ENCODE results near the gene PAM16. TPM values are rescaled to one million over a fixed set of nuclear protein-coding genes. Genes with fewer than 3 reads are reported as not detected.

The PAM16 gene
- total and polyA plus RNA-seq, 2 experiments from 2014 or later: 71.8 to 72.5 TPM

- no peak for TF ChIP-seq CTCF (IDR thresholded peaks at IDR 0.05; ENCODE audit: low read depth, low read length)
- H3K27ac ChIP-seq: no peak overlapping the region
- H3K4me1 ChIP-seq (ENCODE audit: low read depth): no peaks in the 10 kb centered on the region
- H3K36me3 ChIP-seq: no peaks in the 10 kb centered on the region
- no peak for DNase-seq (ENCODE audit: low read depth in 1 of 2, low spot score in 1 of 2)
- H3K9me3 ChIP-seq (ENCODE audit: low read depth): no peaks in the 10 kb centered on the region
- H3K27me3 ChIP-seq: no peaks in the 10 kb centered on the region
- no peak overlapping the region for H3K4me3 ChIP-seq
These were observed 5.7 kb upstream of the PAM16 start for GRCh38 chr16:4356820-4357219.

DNA sequence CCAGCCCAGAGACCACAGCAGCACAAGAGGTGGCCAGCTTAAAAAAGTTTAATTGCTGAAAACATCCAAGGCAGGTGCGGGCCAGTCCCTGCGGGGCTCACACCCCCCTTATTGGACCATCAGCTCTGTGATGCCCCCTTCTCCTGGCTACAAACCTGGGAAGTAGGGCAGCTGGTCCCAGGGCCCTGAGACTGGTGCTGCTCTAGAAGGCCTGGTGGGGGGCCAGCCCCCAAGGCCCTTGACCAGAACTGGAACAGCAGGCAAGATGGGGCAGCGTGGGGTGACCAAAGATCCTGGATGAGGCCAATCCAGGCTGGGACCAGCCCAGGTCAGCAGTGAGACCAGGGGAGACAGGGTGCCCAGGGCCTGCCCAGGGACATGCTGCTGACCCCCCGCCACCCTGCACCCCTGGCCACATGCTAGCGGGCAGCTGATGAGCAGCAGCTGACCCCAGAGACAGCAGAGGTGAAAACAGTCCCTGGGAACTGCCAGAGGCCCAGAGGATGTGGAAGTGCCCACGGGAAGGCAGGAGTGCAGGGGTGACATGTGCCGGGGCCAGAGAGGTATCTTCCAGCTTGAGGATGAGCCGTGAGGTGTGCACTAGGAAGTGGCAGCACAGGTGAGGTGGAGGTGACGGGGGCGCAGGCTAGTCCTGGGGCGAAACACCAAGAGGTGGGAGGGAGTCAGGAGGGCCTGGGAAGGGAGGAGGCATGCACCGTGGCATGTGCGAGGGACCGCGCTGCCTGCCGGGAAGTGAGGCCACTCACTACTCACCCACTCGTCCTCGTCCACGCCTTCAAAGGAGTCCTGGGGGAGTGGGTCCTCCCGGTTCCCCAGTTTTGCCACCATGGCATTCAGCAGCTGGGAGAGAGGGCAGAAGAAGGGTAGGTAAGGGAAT lies 3.6 kb upstream of the PAM16 start:
- Histone ChIP-seq H3K9me3 (ENCODE audit: low read depth) (no peaks in the 10 kb centered on the region), H3K4me3 (no peak overlapping the region), H3K36me3 (no peaks in the 10 kb centered on the region), H3K4me1 (ENCODE audit: low read depth) (peaks cover 6% of the 10 kb centered on the region), H3K27me3 (no peaks in the 10 kb centered on the region), H3K27ac (no peak overlapping the region)
- no peak for DNase-seq (ENCODE audit: low read depth in 1 of 2, low spot score in 1 of 2)
- TF ChIP-seq CTCF (IDR thresholded peaks at IDR 0.05; ENCODE audit: low read depth, low read length): no peak

GRCh38 chr16:4353675-4354074 lies 2.6 kb upstream of the PAM16 start:
- no peak for TF ChIP-seq CTCF (IDR thresholded peaks at IDR 0.05; ENCODE audit: low read depth, low read length)
- Histone ChIP-seq H3K27ac (no peak overlapping the region), H3K9me3 (ENCODE audit: low read depth) (no peaks in the 10 kb centered on the region), H3K27me3 (no peaks in the 10 kb centered on the region), H3K36me3 (no peaks in the 10 kb centered on the region), H3K4me3 (no peak overlapping the region), H3K4me1 (ENCODE audit: low read depth) (peaks cover 6% of the 10 kb centered on the region)
- DNase-seq (ENCODE audit: low read depth in 1 of 2, low spot score in 1 of 2): no peak

- H3K4me3 ChIP-seq: no peak overlapping the region
- no peak for TF ChIP-seq CTCF (IDR thresholded peaks at IDR 0.05; ENCODE audit: low read depth, low read length)
- H3K36me3 ChIP-seq: no peaks in the 10 kb centered on the region
- no peaks in the 10 kb centered on the region for H3K9me3 ChIP-seq (ENCODE audit: low read depth)
- H3K27me3 ChIP-seq: no peaks in the 10 kb centered on the region
- no peak for DNase-seq (ENCODE audit: low read depth in 1 of 2, low spot score in 1 of 2)
- H3K27ac ChIP-seq: no peak overlapping the region
- peaks cover 12% of the 10 kb centered on the region for H3K4me1 ChIP-seq (ENCODE audit: low read depth)
These were observed 1.7 kb upstream of the PAM16 start for GRCh38 chr16:4352843-4353242.

DNA sequence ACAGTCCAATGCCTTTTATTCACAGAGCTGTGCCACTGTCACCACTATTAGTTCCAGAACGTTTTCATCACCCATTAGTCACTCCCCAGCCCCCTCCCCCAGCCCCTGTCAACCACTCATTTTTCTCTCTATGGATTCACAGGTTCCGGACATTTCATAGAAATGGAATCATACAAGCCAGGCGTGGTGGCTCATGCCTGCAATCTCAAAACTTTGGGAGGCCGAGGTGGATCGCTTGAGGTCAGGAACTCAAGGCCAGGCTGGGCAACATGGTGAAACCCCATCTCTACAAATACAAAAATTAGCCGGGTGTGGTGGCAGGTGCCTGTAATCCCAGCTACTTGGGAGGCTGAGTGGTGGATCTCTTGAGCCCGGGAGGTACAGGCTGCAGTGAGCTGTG lies 759 bp upstream of the PAM16 start:
- no peak for TF ChIP-seq CTCF (IDR thresholded peaks at IDR 0.05; ENCODE audit: low read depth, low read length)
- Histone ChIP-seq H3K27me3 (no peaks in the 10 kb centered on the region), H3K27ac (no peak overlapping the region)

More for the DNA sequence above, 759 bp upstream of the PAM16 start:
- Histone ChIP-seq H3K9me3 (ENCODE audit: low read depth) (no peaks in the 10 kb centered on the region), H3K4me3 (no peak overlapping the region), H3K4me1 (ENCODE audit: low read depth) (peaks cover 14% of the 10 kb centered on the region), H3K36me3 (no peaks in the 10 kb centered on the region)
- DNase-seq (ENCODE audit: low read depth in 1 of 2, low spot score in 1 of 2): peak in 1 of 2 donors; percentile 14
